Left lung (tissue), 10 donors: ENCODE results near the gene SMAD5. TPM values are rescaled to one million over a fixed set of nuclear protein-coding genes. Genes with fewer than 3 reads are reported as not detected.

Source experiments
- ATAC-seq: fragments of 200-7000 bp; cut with Tn5 transposase; one replicate; pipeline ENCODE4 v1.9.1; 2020; ENCODE audit warnings: moderate library complexity
- DNase-seq, 4 donors: peaks; one replicate each; pipeline ENCODE4 v3.0.0-alpha.2; 2013 to 2020
- H3K27ac ChIP-seq, 2 donors: fragments of 200-600 bp; sonication (generic) in 1 of 2; one replicate each; pipeline versions ENCODE4 v1.5.0 to v1.8.0; 2020 to 2021
- H3K27me3 ChIP-seq, 2 donors: fragments of 200-600 bp; sonication (generic) in 1 of 2; one replicate each; pipeline versions ENCODE4 v1.5.0 to v1.8.0; 2020 to 2021
- H3K36me3 ChIP-seq, 2 donors: fragments of 200-600 bp; sonication (generic) in 1 of 2; one replicate each; pipeline versions ENCODE4 v1.5.0 to v1.8.0; 2020 to 2021
- H3K4me1 ChIP-seq, 2 donors: fragments of 200-600 bp; one replicate each; pipeline ENCODE4 v1.8.0; 2021
- H3K4me3 ChIP-seq, 2 donors: fragments of 200-600 bp; sonication (generic) in 1 of 2; one replicate each; pipeline versions ENCODE4 v1.5.0 to v1.8.0; 2020 to 2021; ENCODE audit warnings: mild to moderate bottlenecking in 1 of 2
- H3K9me3 ChIP-seq, 2 donors: fragments of 200-600 bp; sonication (generic) in 1 of 2; one replicate each; pipeline versions ENCODE4 v1.5.0 to v1.8.0; 2020 to 2021
- intact Hi-C, 2 donors: fragments of 100-400 bp; cut with DNase I; formaldehyde crosslinking; loops; one replicate each; pipeline versions ENCODE4 v1.11.2 to v1.14.2; 2022
- polyA plus RNA-seq, 6 donors: library from polyadenylated mRNA; unstranded; fragments of 120-200 nt; gene quantifications; one replicate each; pipeline ENCODE4 v1.2.1, GENCODE V29; 2013; ENCODE audit not compliant: insufficient read length in 6 of 6
- total RNA-seq, 2 donors: library from RNA; stranded (reverse); fragmentation: NEBNext Ultra II Directional; extraction: Animal tissue kit (Norgen Biotek cat#: 25700); gene quantifications; one replicate each; pipeline ENCODE4 v1.2.1, GENCODE V29; 2021
- TF ChIP-seq, protein P1 (sequence below), 2 donors: fragments of 200-600 bp; sonication (generic) in 1 of 2; IDR thresholded peaks; one replicate each; pipeline versions ENCODE4 v1.5.0 to v1.8.0; 2021; ENCODE audit warnings: antibody characterized with exemption in 2 of 2
- donor health status: DM: no; HTN: yes; CAD: no.
- donor health status: DM: no; HTN: no; CAD: no.

The SMAD5 gene
- total and polyA plus RNA-seq, 8 donors: 54.7 to 83.5 (median 73.6) TPM

DNA sequence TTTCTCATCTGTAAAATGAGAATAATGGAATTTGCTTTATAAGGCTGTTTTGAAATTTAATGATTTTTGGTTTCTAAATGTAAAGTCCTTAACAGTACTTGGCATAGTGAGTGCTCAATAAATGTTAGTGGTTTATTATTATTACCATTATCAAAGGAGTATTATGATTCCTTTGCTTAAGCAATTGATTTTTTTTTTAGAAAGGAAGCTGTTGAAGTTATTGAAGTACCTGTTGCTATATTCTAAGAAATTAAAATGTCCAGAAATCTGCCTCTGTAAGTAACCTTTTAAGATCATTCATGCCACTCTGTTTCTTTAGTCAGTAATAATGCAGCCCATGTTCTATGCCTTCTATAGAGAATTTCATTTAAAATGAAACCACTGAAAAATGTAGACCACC, 15.0 kb downstream of the SMAD5 start:
- Histone ChIP-seq H3K36me3 (peaks cover 0 to 3% of the 10 kb centered on the region in 2 donors), H3K27ac (no peak overlapping the region), H3K4me3 (no peak overlapping the region), H3K9me3 (no peaks in the 10 kb centered on the region), H3K27me3 (no peaks in the 10 kb centered on the region), H3K4me1 (peaks cover 0 to 24% of the 10 kb centered on the region in 2 donors)
- DNase-seq (no peak), ATAC-seq (no peak)
- TF ChIP-seq, protein P1, sequence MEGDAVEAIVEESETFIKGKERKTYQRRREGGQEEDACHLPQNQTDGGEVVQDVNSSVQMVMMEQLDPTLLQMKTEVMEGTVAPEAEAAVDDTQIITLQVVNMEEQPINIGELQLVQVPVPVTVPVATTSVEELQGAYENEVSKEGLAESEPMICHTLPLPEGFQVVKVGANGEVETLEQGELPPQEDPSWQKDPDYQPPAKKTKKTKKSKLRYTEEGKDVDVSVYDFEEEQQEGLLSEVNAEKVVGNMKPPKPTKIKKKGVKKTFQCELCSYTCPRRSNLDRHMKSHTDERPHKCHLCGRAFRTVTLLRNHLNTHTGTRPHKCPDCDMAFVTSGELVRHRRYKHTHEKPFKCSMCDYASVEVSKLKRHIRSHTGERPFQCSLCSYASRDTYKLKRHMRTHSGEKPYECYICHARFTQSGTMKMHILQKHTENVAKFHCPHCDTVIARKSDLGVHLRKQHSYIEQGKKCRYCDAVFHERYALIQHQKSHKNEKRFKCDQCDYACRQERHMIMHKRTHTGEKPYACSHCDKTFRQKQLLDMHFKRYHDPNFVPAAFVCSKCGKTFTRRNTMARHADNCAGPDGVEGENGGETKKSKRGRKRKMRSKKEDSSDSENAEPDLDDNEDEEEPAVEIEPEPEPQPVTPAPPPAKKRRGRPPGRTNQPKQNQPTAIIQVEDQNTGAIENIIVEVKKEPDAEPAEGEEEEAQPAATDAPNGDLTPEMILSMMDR (IDR thresholded peaks at IDR 0.05): no peak
- intact Hi-C loops: no loop called here

DNA sequence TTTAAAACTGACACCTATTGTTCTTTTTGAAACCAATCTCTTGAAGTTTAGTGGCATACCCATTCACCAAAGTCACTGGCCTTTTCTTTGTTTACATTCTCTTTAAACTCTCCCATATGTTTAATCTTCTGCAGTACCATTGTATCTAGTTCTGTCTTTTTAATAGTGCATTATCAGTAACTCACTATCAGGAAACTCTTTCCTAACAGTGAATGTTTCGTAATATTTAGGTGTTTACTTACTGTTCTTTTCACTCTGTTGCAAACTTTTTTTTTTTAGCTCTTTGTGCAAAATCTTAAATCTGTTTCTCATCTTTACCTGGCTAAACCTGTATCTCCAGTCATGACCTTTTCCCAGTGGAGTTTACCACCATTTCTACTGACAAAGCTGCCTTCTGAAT, 17.2 kb downstream of the SMAD5 start:
- DNase-seq: no peak
- Histone ChIP-seq H3K27me3 (no peaks in the 10 kb centered on the region), H3K9me3 (no peaks in the 10 kb centered on the region), H3K36me3 (peaks cover 0 to 25% of the 10 kb centered on the region in 2 donors), H3K4me3 (no peak overlapping the region), H3K4me1 (peaks cover 0 to 16% of the 10 kb centered on the region in 2 donors), H3K27ac (no peak overlapping the region)
- TF ChIP-seq, protein P1 (IDR thresholded peaks at IDR 0.05): no peak
- intact Hi-C loops: no loop called here
- peak; percentile 30 for ATAC-seq

DNA sequence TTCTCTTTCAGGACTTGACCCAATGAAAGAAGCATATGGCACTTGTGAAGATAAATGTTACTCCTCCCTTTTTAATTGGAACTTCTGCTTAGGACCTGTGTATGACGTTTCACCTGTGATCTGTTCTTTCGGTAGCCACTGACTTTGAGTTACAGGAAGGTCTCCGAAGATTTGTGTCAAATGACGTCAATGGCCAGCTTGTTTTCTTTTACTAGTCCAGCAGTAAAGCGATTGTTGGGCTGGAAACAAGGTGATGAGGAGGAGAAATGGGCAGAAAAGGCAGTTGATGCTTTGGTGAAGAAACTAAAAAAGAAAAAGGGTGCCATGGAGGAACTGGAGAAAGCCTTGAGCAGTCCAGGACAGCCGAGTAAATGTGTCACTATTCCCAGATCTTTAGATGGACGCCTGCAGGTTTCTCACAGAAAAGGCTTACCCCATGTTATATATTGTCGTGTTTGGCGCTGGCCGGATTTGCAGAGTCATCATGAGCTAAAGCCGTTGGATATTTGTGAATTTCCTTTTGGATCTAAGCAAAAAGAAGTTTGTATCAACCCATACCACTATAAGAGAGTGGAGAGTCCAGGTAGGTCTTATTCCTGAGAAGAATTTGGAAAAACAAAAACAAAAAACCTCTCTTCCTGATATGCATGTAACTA, 21.1 kb downstream of the SMAD5 start:
- Histone ChIP-seq H3K9me3 (no peaks in the 10 kb centered on the region), H3K27me3 (no peaks in the 10 kb centered on the region), H3K4me3 (no peak overlapping the region), H3K27ac (no peak overlapping the region), H3K4me1 (peaks cover 0 to 16% of the 10 kb centered on the region in 2 donors), H3K36me3 (peaks cover 0 to 40% of the 10 kb centered on the region in 2 donors)
- ATAC-seq (no peak), DNase-seq (no peak)
- TF ChIP-seq, protein P1 (IDR thresholded peaks at IDR 0.05): no peak
- intact Hi-C loops: no loop called here

DNA sequence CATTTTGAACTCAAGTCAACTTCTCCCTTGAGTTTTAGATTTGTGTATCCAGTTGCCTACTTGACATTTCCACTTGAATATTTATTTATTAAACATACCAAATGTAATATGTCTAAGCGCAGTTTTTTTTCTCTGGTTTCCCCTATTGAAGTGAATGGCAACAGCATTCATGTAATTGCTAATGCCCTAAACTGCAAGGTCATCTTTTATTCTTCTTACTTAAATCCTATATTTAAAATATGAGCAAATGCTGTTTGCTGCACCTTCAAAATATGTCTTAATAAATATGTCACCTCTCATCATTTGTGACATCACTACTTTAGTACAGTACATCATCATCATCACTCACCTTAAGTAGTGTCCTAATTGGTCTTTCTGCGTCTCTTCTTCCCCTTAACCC, 22.4 kb downstream of the SMAD5 start:
- Histone ChIP-seq H3K9me3 (no peaks in the 10 kb centered on the region), H3K4me3 (no peak overlapping the region), H3K36me3 (peaks cover 0 to 40% of the 10 kb centered on the region in 2 donors), H3K27ac (no peak overlapping the region), H3K4me1 (peaks cover 0 to 7% of the 10 kb centered on the region in 2 donors), H3K27me3 (no peaks in the 10 kb centered on the region)
- TF ChIP-seq, protein P1 (IDR thresholded peaks at IDR 0.05): no peak
- DNase-seq (no peak), ATAC-seq (no peak)
- intact Hi-C loops: no loop called here

DNA sequence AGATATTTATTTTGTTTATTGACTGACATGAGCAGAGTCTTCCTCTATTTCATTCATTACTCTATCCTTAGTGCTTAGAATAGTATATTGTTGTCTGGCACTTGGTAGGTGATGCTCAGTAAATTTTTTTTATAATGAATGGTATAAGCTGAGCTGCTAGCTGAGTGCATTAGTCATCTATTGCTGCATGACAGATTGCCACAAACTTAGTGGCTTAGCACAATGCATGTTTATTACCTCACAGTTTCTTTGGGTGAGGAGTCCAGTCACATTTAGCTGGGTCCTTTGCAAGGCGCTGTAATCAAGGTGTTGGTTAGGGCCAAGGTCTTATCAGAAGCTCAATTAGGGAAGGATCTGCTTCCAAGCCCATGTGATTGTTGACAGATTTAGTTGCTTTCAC, 23.1 kb downstream of the SMAD5 start:
- Histone ChIP-seq H3K4me3 (no peak overlapping the region), H3K27ac (no peak overlapping the region), H3K9me3 (no peaks in the 10 kb centered on the region), H3K4me1 (peaks cover 0 to under 1% of the 10 kb centered on the region in 2 donors), H3K27me3 (no peaks in the 10 kb centered on the region), H3K36me3 (peaks cover 0 to 40% of the 10 kb centered on the region in 2 donors)
- intact Hi-C loops: no loop called here
- TF ChIP-seq, protein P1 (IDR thresholded peaks at IDR 0.05): no peak
- no peak for DNase-seq
- ATAC-seq: no peak
